AG04450 (cell line): ENCODE measurements around the gene SEMA6A. TPM values are rescaled to one million over a fixed set of nuclear protein-coding genes. Genes with fewer than 3 reads are reported as not detected.

Experiments
- CTCF ChIA-PET: fragments of 300-600, 350-600 bp; formaldehyde crosslinking; extraction: SDS; loops from one replicate; lab custom pipeline; 2022; ENCODE audit warnings: antibody characterized with exemption, inconsistent platforms; lab: Charles Lee
- POLR2A ChIA-PET: fragments of 350-600 bp; formaldehyde crosslinking; extraction: SDS; loops from one replicate; lab custom pipeline; 2021; ENCODE audit warnings: antibody characterized with exemption, inconsistent platforms; lab: Yijun Ruan, JAX
- DNase-seq: peaks from one replicate; pipeline ENCODE4 v3.0.0-alpha.2; 2011; ENCODE audit warnings: low read depth, low spot score
- H3K27ac ChIP-seq: one replicate; pipeline ENCODE4 v1.5.1; 2012; ENCODE audit warnings: low read depth, low read length, control low read depth
- H3K27me3 ChIP-seq: one replicate; pipeline ENCODE4 v1.6.0; 2012; ENCODE audit warnings: low read length; ENCODE audit not compliant: control insufficient read depth, insufficient read depth
- H3K4me3 ChIP-seq: 2 replicates; pipeline ENCODE4 v1.5.1; 2011; ENCODE audit warnings: mild to moderate bottlenecking, low read depth, low read length, control low read depth
- H3K9me3 ChIP-seq: 2 replicates; pipeline ENCODE4 v1.5.1; 2012; ENCODE audit warnings: low read length; ENCODE audit not compliant: control insufficient read depth, insufficient read depth
- CTCF ChIP-seq: IDR thresholded peaks from 2 replicates; pipeline ENCODE4 v1.5.1; 2011; ENCODE audit warnings: low read depth, low read length, control low read depth, inconsistent platforms
- polyA minus RNA-seq: library from RNA; depleted of rRNA, polyadenylated mRNA; stranded (reverse); fragments of >200 nt; gene quantifications from 2 replicates; pipeline ENCODE4 v1.2.3, GENCODE V29; 2011; rRNA and poly(A)+ RNA removed
- polyA plus RNA-seq: library from polyadenylated mRNA; depleted of rRNA; stranded (reverse); fragments of >200 nt; gene quantifications from 2 replicates; pipeline ENCODE4 v1.2.3, GENCODE V29; 2011; rRNA removed

SEMA6A gene
- polyA plus RNA-seq, result 0.17 and 0.30 TPM in 2 replicates
- polyA minus RNA-seq, result 0.09 and 0.17 TPM in 2 replicates

- H3K27me3 ChIP-seq, result peaks cover 51% of the 10 kb centered on the region
- H3K4me3 ChIP-seq, result peak within 1 kb of the TSS; percentile 66
- no peak within 1 kb of the TSS for H3K27ac ChIP-seq
- ChIA-PET CTCF (interaction anchor here (0.6 to 1.3 kb wide), 3 partner anchors 436 to 1836 kb away, joined by 3 to 8 read pairs (median 3); no protein-coding TSS in a partner anchor), POLR2A (no interaction called here)
- TF ChIP-seq CTCF, result no peak
- H3K9me3 ChIP-seq, result peaks cover 12% of the 10 kb centered on the region; the same call in 1 of the 2 replicates
- peak; percentile 44 for DNase-seq
Observed at GRCh38 chr5:116574367-116575325, at the start of gene SEMA6A. Gene SEMA6A, minus strand, starts transcription at chr5:116574823. Its CDS starts 69,879 bp downstream, at chr5:116504944.

GRCh38 chr5:116622375-116623050 lies 47.9 kb upstream of the SEMA6A start:
- no peak for TF ChIP-seq CTCF
- H3K4me3 ChIP-seq, result no peak overlapping the region
- DNase-seq, result no peak
- no peak overlapping the region for H3K27ac ChIP-seq
- ChIA-PET POLR2A (no interaction called here), CTCF (no interaction called here)
- no peaks in the 10 kb centered on the region for H3K9me3 ChIP-seq
- no peaks in the 10 kb centered on the region for H3K27me3 ChIP-seq

DNA sequence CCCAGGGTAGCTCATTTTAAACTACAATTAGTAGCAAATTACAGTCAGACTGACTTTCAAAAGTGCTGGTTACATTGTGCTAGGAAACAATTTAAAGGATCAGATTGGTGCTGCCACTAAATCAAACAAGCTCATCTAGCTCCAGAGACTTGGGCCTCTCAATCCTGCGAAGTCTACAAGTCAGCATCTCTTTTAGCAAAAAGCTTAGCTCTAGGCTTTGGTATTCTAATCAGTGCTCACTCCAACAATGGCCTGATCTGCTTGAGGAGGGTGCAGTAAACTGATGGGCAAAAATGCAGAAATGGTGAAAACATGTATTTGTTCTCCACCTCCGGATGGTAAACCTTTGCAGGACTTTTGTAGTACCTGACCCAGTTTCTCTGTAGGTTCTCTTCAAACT lies 47.0 kb upstream of the SEMA6A start:
- H3K27ac ChIP-seq, result no peak overlapping the region
- TF ChIP-seq CTCF, result no peak
- CTCF ChIA-PET, result no interaction called here
- H3K9me3 ChIP-seq, result no peaks in the 10 kb centered on the region
- POLR2A ChIA-PET, result no interaction called here
- DNase-seq, result no peak
- no peak overlapping the region for H3K4me3 ChIP-seq
- H3K27me3 ChIP-seq, result no peaks in the 10 kb centered on the region

GRCh38 chr5:116616876-116617275 lies 42.3 kb upstream of the SEMA6A start:
- Histone ChIP-seq H3K27ac (no peak overlapping the region), H3K27me3 (no peaks in the 10 kb centered on the region), H3K4me3 (no peak overlapping the region), H3K9me3 (no peaks in the 10 kb centered on the region)
- ChIA-PET CTCF (no interaction called here), POLR2A (no interaction called here)
- TF ChIP-seq CTCF, result no peak
- no peak for DNase-seq
